Kidney epithelial cell (primary cell): ENCODE data around the gene SGPL1. TPM values are rescaled to one million over a fixed set of nuclear protein-coding genes. Genes with fewer than 3 reads are reported as not detected.

ENCODE experiments used
- DNase-seq: peaks from one replicate; pipeline ENCODE4 v3.0.0-alpha.2; 2010; ENCODE audit warnings: low read depth
- H3K27me3 ChIP-seq: 2 replicates; pipeline ENCODE4 v1.6.0; 2011; ENCODE audit warnings: low read length; ENCODE audit not compliant: control insufficient read depth, insufficient read depth
- H3K36me3 ChIP-seq: 2 replicates; pipeline ENCODE4 v1.5.1; 2011; ENCODE audit warnings: low read length; ENCODE audit not compliant: control insufficient read depth, insufficient read depth
- H3K4me3 ChIP-seq: 2 replicates; pipeline ENCODE4 v1.5.1; 2011; ENCODE audit warnings: low read depth, mild to moderate bottlenecking, control low read depth, low read length
- CTCF ChIP-seq: IDR thresholded peaks from 2 replicates; pipeline ENCODE4 v1.5.1; 2011; ENCODE audit warnings: mild to moderate bottlenecking, moderate library complexity, low read length, control low read depth, inconsistent platforms; ENCODE audit not compliant: insufficient read depth, poor library complexity, severe bottlenecking
- total RNA-seq: library from RNA; depleted of rRNA; stranded (reverse); fragments of >200 nt; gene quantifications from 2 replicates; pipeline ENCODE4 v1.2.3, GENCODE V29; 2015

Gene SGPL1
- total RNA-seq, 1 donor from 2014 or later: 83.5 TPM

DNA sequence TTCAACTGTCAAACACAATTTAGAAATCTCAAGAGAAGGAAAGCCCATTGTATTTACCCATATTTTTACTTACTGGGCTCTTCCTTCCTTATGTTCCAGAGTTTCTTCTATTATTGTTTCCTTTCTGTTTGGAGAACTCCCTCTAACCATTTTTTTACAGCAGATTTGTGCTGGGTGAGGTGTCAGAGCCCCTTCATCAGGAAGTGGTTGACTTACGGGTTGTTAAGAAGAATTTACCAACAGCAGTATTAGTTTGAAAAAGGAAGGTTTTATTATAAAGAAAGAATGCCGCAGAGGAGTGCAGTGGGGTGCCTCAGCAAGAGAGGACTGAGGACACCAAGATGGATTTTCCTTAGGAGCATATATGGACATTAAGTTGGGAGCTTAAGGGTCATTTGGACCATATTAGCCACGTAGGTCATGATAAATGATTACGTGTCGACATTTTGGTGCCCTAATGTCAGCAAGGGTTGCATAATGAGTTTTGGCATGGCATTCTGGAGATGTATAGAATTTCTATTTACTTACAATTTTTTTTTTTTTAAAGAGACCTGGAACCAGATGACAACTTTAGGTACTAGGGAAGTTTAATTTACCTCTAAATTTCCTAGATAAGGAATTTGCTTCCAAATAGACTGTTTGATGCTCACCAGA is 24.2 kb upstream of the SGPL1 start:
- no peak for DNase-seq
- H3K4me3 ChIP-seq: no peak overlapping the region
- H3K27me3 ChIP-seq: no peaks in the 10 kb centered on the region
- TF ChIP-seq CTCF: no peak
- H3K36me3 ChIP-seq: no peaks in the 10 kb centered on the region

GRCh38 chr10:70795613-70796012 is 20.1 kb upstream of the SGPL1 start:
- TF ChIP-seq CTCF: no peak
- Histone ChIP-seq H3K36me3 (no peaks in the 10 kb centered on the region), H3K27me3 (no peaks in the 10 kb centered on the region), H3K4me3 (no peak overlapping the region)
- DNase-seq: no peak

GRCh38 chr10:70797840-70798239 is 17.9 kb upstream of the SGPL1 start:
- no peak for TF ChIP-seq CTCF
- DNase-seq: no peak
- H3K4me3 ChIP-seq: no peak overlapping the region
- H3K36me3 ChIP-seq: no peaks in the 10 kb centered on the region
- H3K27me3 ChIP-seq: no peaks in the 10 kb centered on the region

- Histone ChIP-seq H3K36me3 (no peaks in the 10 kb centered on the region), H3K4me3 (no peak overlapping the region), H3K27me3 (no peaks in the 10 kb centered on the region)
- no peak for DNase-seq
- no peak for TF ChIP-seq CTCF
Measured at GRCh38 chr10:70799124-70799523, 16.6 kb upstream of the SGPL1 start.

GRCh38 chr10:70801854-70802253 is 13.9 kb upstream of the SGPL1 start:
- DNase-seq: no peak
- TF ChIP-seq CTCF: no peak
- Histone ChIP-seq H3K4me3 (no peak overlapping the region), H3K27me3 (no peaks in the 10 kb centered on the region), H3K36me3 (no peaks in the 10 kb centered on the region)

GRCh38 chr10:70803775-70804420 is 11.8 kb upstream of the SGPL1 start:
- no peak for TF ChIP-seq CTCF
- no peaks in the 10 kb centered on the region for H3K27me3 ChIP-seq
- DNase-seq: peak; percentile 35
- H3K36me3 ChIP-seq: no peaks in the 10 kb centered on the region
- no peak overlapping the region for H3K4me3 ChIP-seq
